ENCODE results near the gene THADA.
"Not testable (repeated sequence)": the region's sequence is repeated elsewhere in the genome, so short reads cannot be mapped to it uniquely, and the experiment has no call there.

Gene THADA

GRCh38 chr2:43461453-43462073 lies 134.3 kb downstream of the THADA start:
- DNase-seq: no peak

- no peak for DNase-seq
Measured at GRCh38 chr2:43460611-43461365, 135.1 kb downstream of the THADA start.

- no peak for DNase-seq
Measured at GRCh38 chr2:43460174-43460546, 135.7 kb downstream of the THADA start.

GRCh38 chr2:43459446-43460173 lies 136.2 kb downstream of the THADA start:
- no peak for DNase-seq

GRCh38 chr2:43458014-43458628 lies 137.7 kb downstream of the THADA start:
- no peak for DNase-seq

GRCh38 chr2:43455731-43456642 lies 139.9 kb downstream of the THADA start:
- DNase-seq: no peak

- DNase-seq: no peak
Measured at GRCh38 chr2:43455296-43455695, 140.5 kb downstream of the THADA start.

GRCh38 chr2:43454791-43455190 lies 141.0 kb downstream of the THADA start:
- DNase-seq: no peak

- no peak for DNase-seq
Measured at GRCh38 chr2:43453179-43454170, 142.4 kb downstream of the THADA start.

- no peak for DNase-seq
Measured at GRCh38 chr2:43452318-43452731, 143.5 kb downstream of the THADA start.

- no peak for DNase-seq
Measured at GRCh38 chr2:43450617-43451016, 145.2 kb downstream of the THADA start.

GRCh38 chr2:43448822-43449110 lies 147.1 kb downstream of the THADA start:
- no peak for DNase-seq

GRCh38 chr2:43448011-43448821 lies 147.6 kb downstream of the THADA start:
- no peak for DNase-seq

GRCh38 chr2:43446755-43447154 lies 149.1 kb downstream of the THADA start:
- not testable (repeated sequence) for DNase-seq

- no peak for DNase-seq
Measured at GRCh38 chr2:43445781-43446180, 150.1 kb downstream of the THADA start.

GRCh38 chr2:43444989-43445645 lies 150.7 kb downstream of the THADA start:
- no peak for DNase-seq

GRCh38 chr2:43443282-43443681 lies 152.6 kb downstream of the THADA start:
- DNase-seq: no peak

GRCh38 chr2:43441195-43441594 lies 154.6 kb downstream of the THADA start:
- no peak for DNase-seq
